Right ventricle myocardium inferior (tissue), 1 donor: ENCODE results near the gene MUCL3. TPM values are rescaled to one million over a fixed set of nuclear protein-coding genes. Genes with fewer than 3 reads are reported as not detected.
"Not testable (repeated sequence)": the region's sequence is repeated elsewhere in the genome, so short reads cannot be mapped to it uniquely, and the experiment has no call there.

Experiments used
- ATAC-seq: fragments of 200-7000 bp; cut with Tn5 transposase; one replicate; pipeline ENCODE4 v1.9.1; 2020; ENCODE audit warnings: mild to moderate bottlenecking, moderate library complexity
- DNase-seq: peaks from one replicate; pipeline ENCODE4 v3.0.0; 2021; ENCODE audit errors: missing footprints
- intact Hi-C: fragments of 100-400 bp; cut with DNase I; formaldehyde crosslinking; loops from one replicate; pipeline ENCODE4 v1.11.0; 2022
- long read RNA-seq: library from polyadenylated mRNA; unstranded; transcript quantifications from one replicate; pipeline ENCODE4 v2.0.0, GENCODE V29; 2021
- total RNA-seq: library from RNA; stranded (reverse); fragmentation: NEBNext Ultra II Directional; extraction: Animal tissue kit (Norgen Biotek cat#: 25700); gene quantifications from one replicate; pipeline ENCODE4 v1.2.1, GENCODE V29; 2021
- donor health status: DM: no; HTN: yes; CAD: no; lungs with severe emphysema.

The MUCL3 gene
- not detected for total RNA-seq
- long read RNA-seq: 0 reads

- ATAC-seq: no peak
- intact Hi-C loops: loop anchor here (5.0 kb wide), 1 partner anchor 102 kb away; no protein-coding TSS in a partner anchor
These were observed at the start of gene MUCL3 for GRCh38 chr6:30940361-30940986. Gene MUCL3 (plus strand): TSS chr6:30940973. CDS start chr6:30941000, 27 bp downstream.

GRCh38 chr6:30891450-30891723, 49.4 kb upstream of the MUCL3 start:
- intact Hi-C loops: no loop called here
- ATAC-seq: no peak
- no peak for DNase-seq

More at GRCh38 chr6:30940361-30940986, at the start of gene MUCL3:
- DNase-seq: no peak

- DNase-seq (no peak), ATAC-seq (no peak)
- intact Hi-C loops: no loop called here
These were observed 48.8 kb upstream of the MUCL3 start for GRCh38 chr6:30891816-30892538.

GRCh38 chr6:30893001-30893591, 47.7 kb upstream of the MUCL3 start:
- ATAC-seq: no peak
- no peak for DNase-seq
- intact Hi-C loops: no loop called here

GRCh38 chr6:30893666-30894065, 47.1 kb upstream of the MUCL3 start:
- intact Hi-C loops: no loop called here
- ATAC-seq: no peak
- no peak for DNase-seq

- intact Hi-C loops: no loop called here
- DNase-seq: no peak
- ATAC-seq: no peak
These were observed 46.4 kb upstream of the MUCL3 start for GRCh38 chr6:30894381-30894780.

GRCh38 chr6:30894935-30895334, 45.8 kb upstream of the MUCL3 start:
- no peak for DNase-seq
- intact Hi-C loops: no loop called here
- ATAC-seq: no peak

- DNase-seq (no peak), ATAC-seq (no peak)
- intact Hi-C loops: no loop called here
These were observed 45.4 kb upstream of the MUCL3 start for GRCh38 chr6:30895343-30895742.

- ATAC-seq: no peak
- intact Hi-C loops: no loop called here
- DNase-seq: no peak
These were observed 44.2 kb upstream of the MUCL3 start for GRCh38 chr6:30896541-30896940.

- ATAC-seq (no peak), DNase-seq (no peak)
- intact Hi-C loops: no loop called here
These were observed 42.9 kb upstream of the MUCL3 start for GRCh38 chr6:30897882-30898281.

- no peak for DNase-seq
- no peak for ATAC-seq
- intact Hi-C loops: no loop called here
These were observed 41.9 kb upstream of the MUCL3 start for GRCh38 chr6:30898750-30899360.

GRCh38 chr6:30900863-30901417, 39.8 kb upstream of the MUCL3 start:
- DNase-seq (no peak), ATAC-seq (no peak)
- intact Hi-C loops: no loop called here

GRCh38 chr6:30901436-30901835, 39.3 kb upstream of the MUCL3 start:
- intact Hi-C loops: no loop called here
- no peak for ATAC-seq

GRCh38 chr6:30902196-30902595, 38.6 kb upstream of the MUCL3 start:
- DNase-seq, intact Hi-C loops, ATAC-seq: not testable (repeated sequence)

More at GRCh38 chr6:30901436-30901835, 39.3 kb upstream of the MUCL3 start:
- no peak for DNase-seq

GRCh38 chr6:30902709-30903108, 38.1 kb upstream of the MUCL3 start:
- no peak for DNase-seq
- ATAC-seq: no peak
- intact Hi-C loops: no loop called here

GRCh38 chr6:30903236-30903635, 37.5 kb upstream of the MUCL3 start:
- DNase-seq (no peak), ATAC-seq (no peak)
- intact Hi-C loops: no loop called here

- ATAC-seq, DNase-seq, intact Hi-C loops: not testable (repeated sequence)
These were observed 33.4 kb upstream of the MUCL3 start for GRCh38 chr6:30907290-30907757.

GRCh38 chr6:30907758-30908591, 32.8 kb upstream of the MUCL3 start, which contains the start of gene GTF2H4:
Gene GTF2H4 (plus strand): TSS chr6:30908207.
- DNase-seq (peak; percentile 97), ATAC-seq (peak; percentile 99)
- intact Hi-C loops: no loop called here
